Naive B cell (primary cell): ENCODE results near the gene RAB7A. TPM values are rescaled to one million over a fixed set of nuclear protein-coding genes. Genes with fewer than 3 reads are reported as not detected.
A peak's percentile ranks its signal among the peaks of the same experiment; 100 is the strongest.
"Not testable (repeated sequence)": the region's sequence is repeated elsewhere in the genome, so short reads cannot be mapped to it uniquely, and the experiment has no call there.

Experiments
- ATAC-seq, 2 donors: fragments of 150-1000 bp; cut with Tn5 transposase; 2 replicates each; pipeline ENCODE4 v1.10.0; 2021; ENCODE audit warnings: low read depth in 2 of 2, mild to moderate bottlenecking in 2 of 2, moderate library complexity in 2 of 2
- DNase-seq: peaks from one replicate; pipeline ENCODE4 v3.0.0; 2022
- H3K27ac Mint-ChIP-seq, 6 donors: one replicate each; pipeline ENCODE4 v1.8.0; 2020 to 2022; ENCODE audit warnings: mild to moderate bottlenecking in 6 of 6, mixed read lengths in 6 of 6, moderate library complexity in 5 of 6, inconsistent platforms in 2 of 6
- H3K27me3 Mint-ChIP-seq, 3 donors: one replicate each; pipeline ENCODE4 v1.8.0; 2021 to 2022; ENCODE audit warnings: mixed read lengths in 3 of 3, mild to moderate bottlenecking in 1 of 3
- H3K36me3 Mint-ChIP-seq, 2 donors: one replicate each; pipeline ENCODE4 v1.8.0; 2020 to 2022; ENCODE audit warnings: mixed read lengths in 2 of 2, inconsistent platforms in 1 of 2, mild to moderate bottlenecking in 1 of 2
- H3K4me1 Mint-ChIP-seq, 3 donors: one replicate each; pipeline ENCODE4 v1.8.0; 2020 to 2022; ENCODE audit warnings: mixed read lengths in 3 of 3, inconsistent platforms in 1 of 3, mild to moderate bottlenecking in 1 of 3, moderate library complexity in 1 of 3
- H3K4me3 Mint-ChIP-seq, 8 donors: one replicate each; pipeline ENCODE4 v1.8.0; 2020 to 2022; ENCODE audit warnings: mild to moderate bottlenecking in 8 of 8, mixed read lengths in 8 of 8, moderate library complexity in 8 of 8, inconsistent platforms in 2 of 8
- H3K9me3 Mint-ChIP-seq, 7 donors: one replicate each; pipeline ENCODE4 v1.8.0; 2020 to 2022; ENCODE audit warnings: mixed read lengths in 7 of 7, mild to moderate bottlenecking in 5 of 7, inconsistent platforms in 2 of 7, moderate library complexity in 1 of 7
- polyA plus RNA-seq, 6 donors: library from polyadenylated mRNA; unstranded; fragments of 300-500 nt; fragmentation: Illumina TruSeq; gene quantifications; one replicate each; pipeline ENCODE4 v1.2.3, GENCODE V29; 2021; ENCODE audit warnings: low read depth in 6 of 6

Gene RAB7A
- polyA plus RNA-seq, 6 donors from 2014 or later, result 165 to 252 (median 189) TPM

- DNase-seq (no peak), ATAC-seq (no peak)
- Mint-ChIP-seq H3K9me3 (no peaks in the 10 kb centered on the region), H3K4me1 (peaks cover 3 to 7% (median 5%) of the 10 kb centered on the region in 3 donors), H3K27ac (no peak overlapping the region), H3K27me3 (no peaks in the 10 kb centered on the region), H3K4me3 (peak overlapping the region in 1 of 8 donors; percentile 20), H3K36me3 (no peaks in the 10 kb centered on the region)
Measured at GRCh38 chr3:128701342-128702212, 24.4 kb upstream of the RAB7A start.

- Mint-ChIP-seq H3K4me3 (peak overlapping the region in 1 of 8 donors; percentile 20), H3K27ac (no peak overlapping the region), H3K27me3 (no peaks in the 10 kb centered on the region), H3K36me3 (no peaks in the 10 kb centered on the region), H3K4me1 (peaks cover 3 to 7% (median 5%) of the 10 kb centered on the region in 3 donors), H3K9me3 (no peaks in the 10 kb centered on the region)
- ATAC-seq (no peak), DNase-seq (no peak)
Measured at GRCh38 chr3:128702391-128702790, 23.6 kb upstream of the RAB7A start.

- DNase-seq, result no peak
- Mint-ChIP-seq H3K36me3 (no peaks in the 10 kb centered on the region), H3K4me1 (peaks cover 0 to 7% (median 0%) of the 10 kb centered on the region in 3 donors), H3K4me3 (no peak overlapping the region), H3K27ac (no peak overlapping the region), H3K27me3 (no peaks in the 10 kb centered on the region), H3K9me3 (no peaks in the 10 kb centered on the region)
- ATAC-seq, result no peak
Measured at GRCh38 chr3:128703561-128703960, 22.4 kb upstream of the RAB7A start.

- Mint-ChIP-seq H3K27me3 (no peaks in the 10 kb centered on the region), H3K4me1 (peaks cover 0 to 3% (median 0%) of the 10 kb centered on the region in 3 donors), H3K36me3 (no peaks in the 10 kb centered on the region), H3K4me3 (no peak overlapping the region), H3K27ac (no peak overlapping the region), H3K9me3 (no peaks in the 10 kb centered on the region)
- no peak for ATAC-seq
- no peak for DNase-seq
Measured at GRCh38 chr3:128706086-128706615, 19.8 kb upstream of the RAB7A start.

GRCh38 chr3:128707928-128708494, 18.0 kb upstream of the RAB7A start:
- peak overlapping the region in 1 of 6 donors; percentile 41 for H3K27ac Mint-ChIP-seq
- DNase-seq (no peak), ATAC-seq (no peak)
- H3K36me3 Mint-ChIP-seq, result no peaks in the 10 kb centered on the region
- H3K27me3 Mint-ChIP-seq, result no peaks in the 10 kb centered on the region
- H3K4me3 Mint-ChIP-seq, result no peak overlapping the region
- no peaks in the 10 kb centered on the region for H3K4me1 Mint-ChIP-seq
- H3K9me3 Mint-ChIP-seq, result no peaks in the 10 kb centered on the region

- ATAC-seq (no peak), DNase-seq (no peak)
- H3K36me3 Mint-ChIP-seq, result no peaks in the 10 kb centered on the region
- peak overlapping the region in 1 of 6 donors; percentile 68 for H3K27ac Mint-ChIP-seq
- no peaks in the 10 kb centered on the region for H3K9me3 Mint-ChIP-seq
- H3K4me3 Mint-ChIP-seq, result no peak overlapping the region
- H3K4me1 Mint-ChIP-seq, result no peaks in the 10 kb centered on the region
- no peaks in the 10 kb centered on the region for H3K27me3 Mint-ChIP-seq
Measured at GRCh38 chr3:128709038-128709437, 16.9 kb upstream of the RAB7A start.

GRCh38 chr3:128709506-128710210, 16.3 kb upstream of the RAB7A start:
- ATAC-seq (no peak), DNase-seq (no peak)
- no peak overlapping the region for H3K4me3 Mint-ChIP-seq
- no peaks in the 10 kb centered on the region for H3K36me3 Mint-ChIP-seq
- H3K4me1 Mint-ChIP-seq, result no peaks in the 10 kb centered on the region
- peak overlapping the region in 2 of 6 donors; percentile 31 to 50 for H3K27ac Mint-ChIP-seq
- H3K27me3 Mint-ChIP-seq, result no peaks in the 10 kb centered on the region
- no peaks in the 10 kb centered on the region for H3K9me3 Mint-ChIP-seq

- no peaks in the 10 kb centered on the region for H3K27me3 Mint-ChIP-seq
- H3K4me1 Mint-ChIP-seq, result peaks cover 3 to 6% (median 4%) of the 10 kb centered on the region in 3 donors
- DNase-seq, result no peak
- no peak overlapping the region for H3K27ac Mint-ChIP-seq
- ATAC-seq, result no peak
- no peaks in the 10 kb centered on the region for H3K36me3 Mint-ChIP-seq
- H3K4me3 Mint-ChIP-seq, result no peak overlapping the region
- no peaks in the 10 kb centered on the region for H3K9me3 Mint-ChIP-seq
Measured at GRCh38 chr3:128710816-128711433, 15.1 kb upstream of the RAB7A start.

- peaks cover 3 to 6% (median 4%) of the 10 kb centered on the region in 3 donors for H3K4me1 Mint-ChIP-seq
- no peaks in the 10 kb centered on the region for H3K27me3 Mint-ChIP-seq
- no peak for ATAC-seq
- no peak for DNase-seq
- H3K27ac Mint-ChIP-seq, result no peak overlapping the region
- H3K9me3 Mint-ChIP-seq, result no peaks in the 10 kb centered on the region
- H3K4me3 Mint-ChIP-seq, result no peak overlapping the region
- H3K36me3 Mint-ChIP-seq, result no peaks in the 10 kb centered on the region
Measured at GRCh38 chr3:128712848-128713247, 13.1 kb upstream of the RAB7A start.

GRCh38 chr3:128714887-128715491, 11.0 kb upstream of the RAB7A start:
- ATAC-seq, result peak; percentile 61 to 62
- Mint-ChIP-seq H3K4me1 (peaks cover 3 to 6% (median 4%) of the 10 kb centered on the region in 3 donors), H3K27ac (peak overlapping the region in 3 of 6 donors; percentile 67 to 85 (median 68)), H3K9me3 (no peaks in the 10 kb centered on the region), H3K4me3 (no peak overlapping the region), H3K36me3 (no peaks in the 10 kb centered on the region), H3K27me3 (peaks cover 0 to 4% (median 3%) of the 10 kb centered on the region in 3 donors)
- DNase-seq, result no peak

GRCh38 chr3:128718892-128719291, 7.1 kb upstream of the RAB7A start:
- H3K4me3 Mint-ChIP-seq, DNase-seq, ATAC-seq, H3K4me1 Mint-ChIP-seq, H3K27ac Mint-ChIP-seq, H3K9me3 Mint-ChIP-seq, H3K36me3 Mint-ChIP-seq: not testable (repeated sequence)
- peaks cover 7 to 20% (median 18%) of the 10 kb centered on the region in 3 donors for H3K27me3 Mint-ChIP-seq

GRCh38 chr3:128720891-128721290, 5.1 kb upstream of the RAB7A start:
- ATAC-seq, result no peak
- Mint-ChIP-seq H3K27me3 (peaks cover 11 to 20% (median 18%) of the 10 kb centered on the region in 3 donors), H3K4me1 (peaks cover 15 to 16% (median 16%) of the 10 kb centered on the region in 3 donors), H3K27ac (peak overlapping the region in 1 of 6 donors; percentile 28), H3K4me3 (peak overlapping the region in 1 of 8 donors; percentile 7), H3K36me3 (peaks cover 0 to 4% of the 10 kb centered on the region in 2 donors), H3K9me3 (peaks cover 0 to 2% (median 0%) of the 10 kb centered on the region in 7 donors)
- no peak for DNase-seq
